IMR-90 (cell line): ENCODE results near the gene SRSF5. TPM values are rescaled to one million over a fixed set of nuclear protein-coding genes. Genes with fewer than 3 reads are reported as not detected.
A peak's percentile ranks its signal among the peaks of the same experiment; 100 is the strongest.

Experiments used
- ATAC-seq: fragments of 200-7000 bp; cut with Tn5 transposase; 2 replicates; pipeline ENCODE4 v1.9.1; 2020; ENCODE audit warnings: low read depth, mild to moderate bottlenecking, moderate library complexity
- Bru-seq: library from RNA; stranded (reverse); fragments of 400-500 nt; gene quantifications from one replicate; lab custom pipeline; 2021; lab: Mats Ljungman, UMichigan
- BruChase-seq, 2 experiments: library from RNA; stranded (reverse); fragments of 400-500 nt; gene quantifications; one replicate each; lab custom pipeline; 2021; lab: Mats Ljungman, UMichigan
- BruUV-seq: library from RNA; stranded (reverse); fragments of 400-500 nt; replicated peaks from 2 replicates; lab custom pipeline; 2021; lab: Mats Ljungman, UMichigan
- CTCF ChIA-PET: fragments of 300-600 bp; formaldehyde crosslinking; extraction: SDS; loops from one replicate; lab custom pipeline; 2021; ENCODE audit warnings: antibody characterized with exemption; lab: Yijun Ruan, JAX
- POLR2A ChIA-PET: fragments of 300-600 bp; sonication (Branson Sonifier 250); formaldehyde crosslinking; loops from one replicate; lab custom pipeline; 2022; ENCODE audit warnings: antibody characterized with exemption; ENCODE audit not compliant: unreplicated experiment; lab: Charles Lee
- DNase-seq: peaks from one replicate; pipeline ENCODE4 v3.0.0; 2013
- H2AFZ ChIP-seq: replicated peaks from 2 replicates; pipeline ENCODE3; 2013; ENCODE audit warnings: low read length, mild to moderate bottlenecking; ENCODE audit not compliant: poor library complexity
- H2AK5ac ChIP-seq: 2 replicates; pipeline ENCODE4 v1.6.1; 2013; ENCODE audit warnings: low read depth, low read length, inconsistent platforms
- H2AK9ac ChIP-seq: replicated peaks from 2 replicates; pipeline ENCODE3; 2013; ENCODE audit warnings: mild to moderate bottlenecking, low read depth, low read length, moderate library complexity; ENCODE audit not compliant: poor library complexity
- H2BK120ac ChIP-seq: 2 replicates; pipeline ENCODE4 v1.6.1; 2013; ENCODE audit warnings: low read depth, low read length, inconsistent platforms
- H2BK15ac ChIP-seq: 3 replicates; pipeline ENCODE4 v1.6.1; 2013; ENCODE audit warnings: low read depth, low read length, inconsistent platforms
- H2BK20ac ChIP-seq: 2 replicates; pipeline ENCODE4 v1.6.1; 2013; ENCODE audit warnings: low read depth, mild to moderate bottlenecking, inconsistent platforms, low read length, moderate library complexity
- H2BK5ac ChIP-seq: 2 replicates; pipeline ENCODE4 v1.6.1; 2013; ENCODE audit warnings: mild to moderate bottlenecking, low read depth, low read length, inconsistent platforms; ENCODE audit not compliant: poor library complexity, severe bottlenecking
- H3K14ac ChIP-seq: replicated peaks from 2 replicates; pipeline ENCODE4 v1.6.1; 2013; ENCODE audit warnings: low read depth, low read length, inconsistent platforms
- H3K18ac ChIP-seq: 2 replicates; pipeline ENCODE4 v1.6.1; 2013; ENCODE audit warnings: low read depth, low read length, control low read depth
- H3K23ac ChIP-seq: 2 replicates; pipeline ENCODE4 v1.6.1; 2013; ENCODE audit warnings: low read depth, low read length, inconsistent platforms
- H3K27ac ChIP-seq: 2 replicates; pipeline ENCODE4 v1.5.1; 2013; ENCODE audit warnings: mild to moderate bottlenecking, control low read depth, low read length; ENCODE audit not compliant: insufficient read depth
- H3K27me3 ChIP-seq: 2 replicates; pipeline ENCODE4 v1.6.1; 2013; ENCODE audit warnings: low read length; ENCODE audit not compliant: control insufficient read depth, insufficient read depth
- H3K36me3 ChIP-seq: 2 replicates; pipeline ENCODE4 v1.6.1; 2013; ENCODE audit warnings: low read length, mixed read lengths; ENCODE audit not compliant: control insufficient read depth, insufficient read depth
- H3K4ac ChIP-seq: 2 replicates; pipeline ENCODE4 v1.6.1; 2013; ENCODE audit warnings: low read depth, low read length, inconsistent platforms
- H3K4me1 ChIP-seq: 2 replicates; pipeline ENCODE4 v1.6.1; 2013; ENCODE audit warnings: low read length, mixed read lengths; ENCODE audit not compliant: control insufficient read depth, insufficient read depth
- H3K4me2 ChIP-seq: 2 replicates; pipeline ENCODE4 v1.6.1; 2013; ENCODE audit warnings: low read depth, mild to moderate bottlenecking, control low read depth, low read length, moderate library complexity
- H3K4me3 ChIP-seq: 2 replicates; pipeline ENCODE4 v1.5.1; 2013; ENCODE audit warnings: low read depth, mild to moderate bottlenecking, control low read depth, low read length, moderate library complexity; ENCODE audit not compliant: insufficient read depth
- H3K56ac ChIP-seq: 2 replicates; pipeline ENCODE4 v1.6.1; 2013; ENCODE audit warnings: low read length, inconsistent platforms; ENCODE audit not compliant: insufficient read depth; ENCODE audit errors: extremely low read depth
- H3K79me1 ChIP-seq, 2 experiments: 2 replicates each; pipeline ENCODE4 v1.6.1; 2013; ENCODE audit warnings: low read length in 2 of 2, inconsistent platforms in 1 of 2, low read depth in 1 of 2
- H3K9ac ChIP-seq: 2 replicates; pipeline ENCODE4 v1.6.1; 2013; ENCODE audit warnings: low read depth, low read length, control low read depth
- H3K9me1 ChIP-seq: 2 replicates; pipeline ENCODE4 v1.6.1; 2013; ENCODE audit warnings: low read length, inconsistent platforms; ENCODE audit not compliant: insufficient read depth
- H3K9me3 ChIP-seq: 2 replicates; pipeline ENCODE4 v1.6.1; 2013; ENCODE audit warnings: low read length; ENCODE audit not compliant: control insufficient read depth, insufficient read depth
- H4K20me1 ChIP-seq: 2 replicates; pipeline ENCODE4 v1.6.1; 2013; ENCODE audit warnings: low read length, inconsistent platforms; ENCODE audit not compliant: insufficient read depth
- H4K5ac ChIP-seq: 2 replicates; pipeline ENCODE4 v1.6.1; 2013; ENCODE audit warnings: mild to moderate bottlenecking, low read depth, low read length, control low read depth
- H4K8ac ChIP-seq, 2 experiments: 2 replicates each; pipeline ENCODE4 v1.6.1; 2013; ENCODE audit warnings: low read depth in 2 of 2, low read length in 2 of 2, control low read depth in 1 of 2, inconsistent platforms in 1 of 2
- H4K91ac ChIP-seq: 2 replicates; pipeline ENCODE4 v1.6.1; 2013; ENCODE audit warnings: low read depth, low read length, inconsistent platforms; ENCODE audit not compliant: insufficient read depth
- CHD1 ChIP-seq: IDR thresholded peaks from 2 replicates; pipeline ENCODE4 v1.6.1; 2012; ENCODE audit warnings: low read depth, low read length, improper control_type of control experiment
- MAZ ChIP-seq: IDR thresholded peaks from 2 replicates; pipeline ENCODE4 v1.6.1; 2012; ENCODE audit warnings: low read depth, mild to moderate bottlenecking, low read length, improper control_type of control experiment, moderate library complexity, borderline replicate concordance
- MXI1 ChIP-seq: IDR thresholded peaks from 2 replicates; pipeline ENCODE4 v1.6.1; 2012; ENCODE audit warnings: low read depth, mild to moderate bottlenecking, low read length, moderate library complexity, borderline replicate concordance
- NFE2L2 ChIP-seq: fragments of 150-350 bp; IDR thresholded peaks from 2 replicates; pipeline ENCODE4 v1.6.1; 2016; ENCODE audit warnings: low read depth, mild to moderate bottlenecking, low read length
- POLR2A ChIP-seq: IDR thresholded peaks from 2 replicates; pipeline ENCODE4 v1.6.1; 2012; ENCODE audit warnings: mild to moderate bottlenecking, low read depth, low read length
- RCOR1 ChIP-seq: IDR thresholded peaks from 2 replicates; pipeline ENCODE4 v1.6.1; 2012; ENCODE audit warnings: mild to moderate bottlenecking, low read length, improper control_type of control experiment; ENCODE audit not compliant: insufficient replicate concordance
- SMC3 ChIP-seq: fragments of 150-350 bp; IDR thresholded peaks from 2 replicates; pipeline ENCODE4 v1.6.1; 2016; ENCODE audit warnings: low read depth, mild to moderate bottlenecking, antibody characterized with exemption, low read length, moderate library complexity
- WGBS, 2 experiments: methylation state at CpG; one replicate each; pipeline versions ENCODE4 v1.1.5 to v1.1.7; 2013; ENCODE audit warnings: missing lambda C conversion rate in 2 of 2; ENCODE audit not compliant: insufficient read length in 1 of 2; ENCODE audit errors: extremely low coverage in 2 of 2; 5-methylcytosine and 5-hydroxymethylcytosine counted together
- dilution Hi-C: fragments of 300-500 bp; cut with HindIII; formaldehyde crosslinking; loops from one replicate; pipeline ENCODE4 v1.14.3; 2018; ENCODE audit warnings: low sequenced_read_pairs; ENCODE audit not compliant: unreplicated experiment
- in situ Hi-C: fragments of 300-500 bp; cut with MboI; formaldehyde crosslinking; loops from 3 replicates; pipeline ENCODE4 v1.14.3; 2019; ENCODE audit warnings: low sequenced_read_pairs, inconsistent platforms, mixed read lengths
- intact Hi-C: fragments of 100-400 bp; cut with micrococcal nuclease; formaldehyde crosslinking; loops from 2 replicates; pipeline ENCODE4 v1.10.0; 2022
- long read RNA-seq: library from polyadenylated mRNA; unstranded; transcript quantifications from one replicate; pipeline ENCODE4 v2.0.0, GENCODE V29; 2021; ENCODE audit not compliant: unreplicated experiment
- polyA plus RNA-seq, 3 experiments: library from polyadenylated mRNA; depleted of rRNA; stranded (reverse); fragments of >200 nt; gene quantifications; 2 replicates each; pipeline ENCODE4 v1.2.3, GENCODE V29; 2012; ENCODE audit warnings: low replicate concordance in 1 of 3
- total RNA-seq: library from RNA; depleted of rRNA; stranded (reverse); fragments of >200 nt; gene quantifications from 2 replicates; pipeline ENCODE4 v1.2.3, GENCODE V29; 2012; rRNA removed
- TF ChIP-seq, protein P1 (sequence below): conservative IDR thresholded peaks from 2 replicates; pipeline ENCODE4 v1.5.1; 2012; ENCODE audit warnings: mild to moderate bottlenecking, low read depth, low read length, improper control_type of control experiment

Gene SRSF5
- 29.4 and 96.9 TPM in 2 replicates for total RNA-seq
- polyA plus RNA-seq (2012; rRNA removed) = 219 and 229 TPM in 2 replicates
- 81.4 and 102 TPM in 2 replicates for polyA plus RNA-seq (2012; cell fraction: cytosol; rRNA removed)
- 215 and 1,047 TPM in 2 replicates for polyA plus RNA-seq (2012; cell fraction: nucleus; rRNA removed; ENCODE audit: low replicate concordance)
- percentile 82 among the genes with signal in this experiment for Bru-seq, nascent RNA
- percentile 78 among the genes with signal in this experiment for BruChase-seq, experiment 1, labeled RNA remaining after a 6-hour chase
- percentile 91 among the genes with signal in this experiment for BruChase-seq, experiment 2, labeled RNA remaining after a 2-hour chase
- long read RNA-seq, transcript SRSF5-217 (8 exons, 1,500 nt) = major isoform, 12 of 86 reads
- long read RNA-seq, partial matches to known transcripts = 10 of 86 reads
- long read RNA-seq, other reads (novel, unspliced or antisense) = 59 of 86 reads

- peak; percentile 97 for DNase-seq
- peaks cover 13% of the 10 kb centered on the region for H3K9me1 ChIP-seq
- peak within 1 kb of the TSS; percentile 94 for H3K56ac ChIP-seq
- H3K18ac ChIP-seq = peak within 1 kb of the TSS; percentile 61
- CTCF ChIA-PET = no interaction called here
- H2BK20ac ChIP-seq = no peak within 1 kb of the TSS
- peak within 1 kb of the TSS; percentile 95 for H2AFZ ChIP-seq
- H3K4me1 ChIP-seq = peaks cover 4% of the 10 kb centered on the region
- H2BK5ac ChIP-seq = peak within 1 kb of the TSS; percentile 87
- peak within 1 kb of the TSS; percentile 98 to 100 for H4K8ac ChIP-seq
- H3K14ac ChIP-seq = peak within 1 kb of the TSS; percentile 98
- H3K4me2 ChIP-seq = peak within 1 kb of the TSS; percentile 94
- H3K23ac ChIP-seq = peak within 1 kb of the TSS; percentile 93
- H4K91ac ChIP-seq = peak within 1 kb of the TSS; percentile 95
- peaks cover 32% of the 10 kb centered on the region for H3K36me3 ChIP-seq
- peak; percentile 88 for ATAC-seq
- no peaks in the 10 kb centered on the region for H3K9me3 ChIP-seq
- peak within 1 kb of the TSS; percentile 72 for H3K4me3 ChIP-seq
- H4K5ac ChIP-seq = peak within 1 kb of the TSS; percentile 95
- peak within 1 kb of the TSS; percentile 93 for H3K9ac ChIP-seq
- 0% methylated on average over 18 of the region's 31 CpGs; no CpG with 5 or more reads in 1 of the 2 experiments for WGBS, 2 experiments
- H2BK120ac ChIP-seq = peak within 1 kb of the TSS; percentile 34
- BruUV-seq = no TSS peak
- peaks cover 30 to 44% of the 10 kb centered on the region in 2 experiments for H3K79me1 ChIP-seq
- H3K27ac ChIP-seq = peak within 1 kb of the TSS; percentile 92
- dilution Hi-C loops = no loop called here
- H3K4ac ChIP-seq = peak within 1 kb of the TSS; percentile 97
- TF ChIP-seq MXI1 (no peak), MAZ (peak; percentile 44; the same call in 1 of the 2 replicates), RCOR1 (no peak), SMC3 (no peak), POLR2A (peak; percentile 99), CHD1 (peak; percentile 95), NFE2L2 (0 out of 2 replicates have a peak, but pooled peaks have one; percentile 22)
- TF ChIP-seq, protein P1, sequence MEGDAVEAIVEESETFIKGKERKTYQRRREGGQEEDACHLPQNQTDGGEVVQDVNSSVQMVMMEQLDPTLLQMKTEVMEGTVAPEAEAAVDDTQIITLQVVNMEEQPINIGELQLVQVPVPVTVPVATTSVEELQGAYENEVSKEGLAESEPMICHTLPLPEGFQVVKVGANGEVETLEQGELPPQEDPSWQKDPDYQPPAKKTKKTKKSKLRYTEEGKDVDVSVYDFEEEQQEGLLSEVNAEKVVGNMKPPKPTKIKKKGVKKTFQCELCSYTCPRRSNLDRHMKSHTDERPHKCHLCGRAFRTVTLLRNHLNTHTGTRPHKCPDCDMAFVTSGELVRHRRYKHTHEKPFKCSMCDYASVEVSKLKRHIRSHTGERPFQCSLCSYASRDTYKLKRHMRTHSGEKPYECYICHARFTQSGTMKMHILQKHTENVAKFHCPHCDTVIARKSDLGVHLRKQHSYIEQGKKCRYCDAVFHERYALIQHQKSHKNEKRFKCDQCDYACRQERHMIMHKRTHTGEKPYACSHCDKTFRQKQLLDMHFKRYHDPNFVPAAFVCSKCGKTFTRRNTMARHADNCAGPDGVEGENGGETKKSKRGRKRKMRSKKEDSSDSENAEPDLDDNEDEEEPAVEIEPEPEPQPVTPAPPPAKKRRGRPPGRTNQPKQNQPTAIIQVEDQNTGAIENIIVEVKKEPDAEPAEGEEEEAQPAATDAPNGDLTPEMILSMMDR = no peak
- H2AK9ac ChIP-seq = peak within 1 kb of the TSS; percentile 99
- POLR2A ChIA-PET = no interaction called here
- H2AK5ac ChIP-seq = peak within 1 kb of the TSS; percentile 87
- H4K20me1 ChIP-seq = peaks cover 45% of the 10 kb centered on the region
- no peaks in the 10 kb centered on the region for H3K27me3 ChIP-seq
- intact Hi-C loops = no loop called here
- peak within 1 kb of the TSS; percentile 27; the same call in 1 of the 3 replicates for H2BK15ac ChIP-seq
- in situ Hi-C loops = no loop called here
These were observed at the start of gene SRSF5 for GRCh38 chr14:69766984-69767368. Gene SRSF5, plus strand, starts transcription at chr14:69767142. Its CDS starts 1,015 bp downstream, at chr14:69768157.
